GM12878 (cell line): ENCODE results near the gene C1QTNF1. TPM values are rescaled to one million over a fixed set of nuclear protein-coding genes. Genes with fewer than 3 reads are reported as not detected.

Experiments used
- ATAC-seq: fragments of 200-7000 bp; cut with Tn5 transposase; 3 replicates; pipeline ENCODE4 v1.9.1; 2020; ENCODE audit warnings: mild to moderate bottlenecking, moderate library complexity
- BruUV-seq: library from RNA; stranded (reverse); fragments of 400-500 nt; replicated peaks from 2 replicates; lab custom pipeline; 2021; lab: Mats Ljungman, UMichigan
- CTCF ChIA-PET: fragments of 300-600 bp; sonication (Branson Sonifier 250); formaldehyde crosslinking; extraction: SDS; loops from one replicate; lab custom pipeline; 2021; ENCODE audit warnings: inconsistent platforms; lab: Yijun Ruan, JAX
- POLR2A ChIA-PET: fragments of 350-600 bp; formaldehyde crosslinking; extraction: SDS; loops from one replicate; lab custom pipeline; 2021; ENCODE audit warnings: inconsistent platforms; lab: Charles Lee
- RAD21 ChIA-PET: fragments of 300-600 bp; sonication (Branson Sonifier 250); formaldehyde crosslinking; loops from one replicate; lab custom pipeline; 2023; ENCODE audit warnings: antibody characterized with exemption; ENCODE audit not compliant: unreplicated experiment; lab: Charles Lee
- SMC1A ChIA-PET: fragments of 300-600 bp; sonication (Branson Sonifier 250); formaldehyde crosslinking; loops from one replicate; lab custom pipeline; 2023; ENCODE audit not compliant: unreplicated experiment, uncharacterized antibody; lab: Charles Lee
- DNase-seq: peaks from one replicate; pipeline ENCODE4 v3.0.0-alpha.2; 2011; ENCODE audit warnings: low read depth, low spot score
- FAIRE-seq: peaks from 3 replicates; lab custom pipeline; 2011; peaks lifted over from hg19 to GRCh38; lab: Jason Lieb, UNC
- H2AFZ ChIP-seq: 2 replicates; pipeline ENCODE4 v1.6.0; 2011; ENCODE audit warnings: low read depth, low read length, control low read depth; ENCODE audit not compliant: control insufficient read depth
- H3K27ac ChIP-seq: 2 replicates; pipeline ENCODE4 v1.5.1; 2011; ENCODE audit warnings: control low read depth; ENCODE audit not compliant: control insufficient read depth, insufficient read depth
- H3K27me3 ChIP-seq, 2 experiments: replicated peaks in 1 of 2; 2 replicates each; pipeline versions ENCODE4 v1.6.0 to v1.6.1; 2011; ENCODE audit warnings: low read length in 1 of 2; ENCODE audit not compliant: control insufficient read depth in 2 of 2, insufficient read depth in 2 of 2
- H3K36me3 ChIP-seq, 2 experiments: 2 replicates each; pipeline ENCODE4 v1.5.1; 2011; ENCODE audit warnings: low read length in 1 of 2; ENCODE audit not compliant: control insufficient read depth in 2 of 2, insufficient read depth in 2 of 2
- H3K4me1 ChIP-seq: 2 replicates; pipeline ENCODE4 v1.6.1; 2011; ENCODE audit warnings: mild to moderate bottlenecking, low read length, moderate library complexity, mixed read lengths; ENCODE audit not compliant: control insufficient read depth, insufficient read depth
- H3K4me2 ChIP-seq: 2 replicates; pipeline ENCODE4 v1.6.0; 2011; ENCODE audit warnings: control low read depth; ENCODE audit not compliant: control insufficient read depth, insufficient read depth
- H3K4me3 ChIP-seq: fragments of 200-600 bp; sonication (generic); 2 replicates; pipeline ENCODE4 v1.5.1; 2016
- H3K79me2 ChIP-seq: 2 replicates; pipeline ENCODE4 v1.6.0; 2011; ENCODE audit warnings: low read length; ENCODE audit not compliant: control insufficient read depth, insufficient read depth
- H3K9ac ChIP-seq: 2 replicates; pipeline ENCODE4 v1.8.0; 2011; ENCODE audit warnings: low read length, control low read depth, mixed read lengths; ENCODE audit not compliant: control insufficient read depth, insufficient read depth
- H3K9me3 ChIP-seq: replicated peaks from 3 replicates; pipeline ENCODE4 v1.5.1; 2011; ENCODE audit warnings: mild to moderate bottlenecking, low read length; ENCODE audit not compliant: control insufficient read depth, insufficient read depth
- H4K20me1 ChIP-seq: 2 replicates; pipeline ENCODE4 v1.6.0; 2011; ENCODE audit not compliant: control insufficient read depth, insufficient read depth
- ATF2 ChIP-seq: IDR thresholded peaks from 2 replicates; pipeline ENCODE4 v1.6.1; 2012; ENCODE audit warnings: low read length, inconsistent platforms
- ATF7 ChIP-seq: fragments of 450-650 bp; IDR thresholded peaks from 2 replicates; pipeline ENCODE4 v1.6.1; 2016; ENCODE audit warnings: low read depth, mild to moderate bottlenecking
- CHD4 ChIP-seq: fragments of 200-600 bp; sonication (generic); IDR thresholded peaks from 2 replicates; pipeline ENCODE4 v1.6.1; 2016; ENCODE audit warnings: mild to moderate bottlenecking
- HDGF ChIP-seq: fragments of 450-650 bp; IDR thresholded peaks from 2 replicates; pipeline ENCODE4 v1.6.1; 2016; ENCODE audit warnings: antibody characterized with exemption
- KDM1A ChIP-seq: fragments of 200-600 bp; sonication (generic); IDR thresholded peaks from 2 replicates; pipeline ENCODE4 v1.6.1; 2016; ENCODE audit warnings: borderline replicate concordance
- KLF5 ChIP-seq: fragments of 450-650 bp; IDR thresholded peaks from 2 replicates; pipeline ENCODE4 v1.6.1; 2014; ENCODE audit warnings: mild to moderate bottlenecking; ENCODE audit not compliant: partially characterized antibody
- MEF2B ChIP-seq: fragments of 450-650 bp; IDR thresholded peaks from 2 replicates; pipeline ENCODE4 v1.6.1; 2018; ENCODE audit warnings: mild to moderate bottlenecking, moderate library complexity; ENCODE audit not compliant: partially characterized antibody, poor library complexity, severe bottlenecking
- MLLT1 ChIP-seq: fragments of 450-650 bp; IDR thresholded peaks from 2 replicates; pipeline ENCODE4 v1.6.1; 2016; ENCODE audit warnings: mild to moderate bottlenecking
- SP1 ChIP-seq: IDR thresholded peaks from one replicate; pipeline ENCODE4 v1.6.1; 2011; ENCODE audit warnings: low read depth, low read length
- TCF7 ChIP-seq: IDR thresholded peaks from 2 replicates; pipeline ENCODE4 v1.6.1; 2014; ENCODE audit warnings: antibody characterized with exemption, borderline replicate concordance
- ZBTB40 ChIP-seq: fragments of 450-650 bp; IDR thresholded peaks from 2 replicates; pipeline ENCODE4 v1.6.1; 2016; ENCODE audit warnings: mild to moderate bottlenecking, moderate library complexity, borderline replicate concordance
- ZNF24 ChIP-seq: fragments of 450-650 bp; IDR thresholded peaks from 2 replicates; pipeline ENCODE4 v1.6.1; 2017; ENCODE audit warnings: antibody characterized with exemption, mild to moderate bottlenecking
- WGBS: methylation state at CpG from one replicate; pipeline ENCODE4 v1.1.6; 2016; ENCODE audit warnings: low lambda C conversion rate; ENCODE audit not compliant: insufficient replicate concordance, insufficient coverage; ENCODE audit errors: missing lambda C conversion rate; 5-methylcytosine and 5-hydroxymethylcytosine counted together
- in situ Hi-C: fragments of 300-500 bp; cut with MboI; formaldehyde crosslinking; loops from 9 replicates; pipeline ENCODE4 v1.14.3; 2018; ENCODE audit warnings: mixed read lengths
- intact Hi-C: fragments of 100-400 bp; cut with micrococcal nuclease; formaldehyde crosslinking; loops from one replicate; pipeline ENCODE4 v1.14.2; 2022; ENCODE audit not compliant: unreplicated experiment
- polyA plus RNA-seq, 11 experiments: library from polyadenylated mRNA; depleted of rRNA in 4 of 11; unstranded in 6 of 11; stranded (reverse) in 5 of 11; fragments of >200 nt; fragmentation: Nextera tagmentation in 4 of 11; fragmentation: Illumina TruSeq in 1 of 11; extraction: Ambion mirVana in 4 of 11; extraction: Trizol in 1 of 11; gene quantifications; 1 replicate in 1 of 11; 2 replicates in 10 of 11; pipeline versions ENCODE4 v1.2.1 to v1.2.3, GENCODE V29; 2011 to 2016; ENCODE audit warnings: inconsistent platforms in 2 of 11, missing spikeins in 2 of 11, low read depth in 1 of 11
- total RNA-seq, 4 experiments: library from RNA; depleted of rRNA in 3 of 4; stranded (reverse); fragments of >200 nt in 3 of 4; fragmentation: Illumina TruSeq in 1 of 4; extraction: Trizol in 1 of 4; gene quantifications; 2 replicates each; pipeline versions ENCODE4 v1.2.1 to v1.2.3, GENCODE V29; 2013 to 2021

C1QTNF1 gene
- total and polyA plus RNA-seq, 10 of the 15 experiments (the other 5 are each of a cell fraction or from before 2014, with no cell fraction given) = 0.05 to 1.1 (median 0.15) TPM; not detected in 4

GRCh38 chr17:79073016-79073705 is 49.2 kb downstream of the C1QTNF1 start:
- intact Hi-C loops (no loop called here), in situ Hi-C loops (no loop called here)
- WGBS = 66% methylated on average over 8 of the region's 8 CpGs
- no peak for ATAC-seq
- ChIA-PET POLR2A (interaction anchor here (0.5 to 1.0 kb wide), 2 partner anchors 14 to 481 kb away, joined by 3 to 5 read pairs; no protein-coding TSS in a partner anchor), CTCF (interaction anchor here (0.9 to 2.2 kb wide), 3 partner anchors 9 to 319 kb away, joined by 3 to 6 read pairs (median 5); no protein-coding TSS in a partner anchor), RAD21 (interaction anchor here (1.0 kb wide), 1 partner anchor 11 kb away, joined by 3 read pairs; no protein-coding TSS in a partner anchor), SMC1A (no interaction called here)
- BruUV-seq = no TSS peak
- no peaks in the 10 kb centered on the region for H3K9me3 ChIP-seq
- no peak overlapping the region for H3K9ac ChIP-seq
- no peaks in the 10 kb centered on the region for H3K36me3 ChIP-seq
- no peaks in the 10 kb centered on the region for H3K27me3 ChIP-seq
- no peak overlapping the region for H2AFZ ChIP-seq
- no peak for DNase-seq
- H3K27ac ChIP-seq = no peak overlapping the region
- peaks cover 4% of the 10 kb centered on the region for H3K79me2 ChIP-seq
- no peak overlapping the region for H3K4me2 ChIP-seq
- H3K4me3 ChIP-seq = no peak overlapping the region
- TF ChIP-seq ZBTB40 = no peak
- TF ChIP-seq KDM1A = no peak
- TF ChIP-seq TCF7 = no peak
- TF ChIP-seq SP1 = no peak
- no peak for TF ChIP-seq ATF2
- TF ChIP-seq KLF5 = no peak
- TF ChIP-seq ATF7 = no peak
- no peak for TF ChIP-seq CHD4
- TF ChIP-seq MEF2B = no peak
- TF ChIP-seq ZNF24 = no peak
- TF ChIP-seq HDGF = no peak
- TF ChIP-seq MLLT1 = no peak
- peaks cover 5% of the 10 kb centered on the region for H3K4me1 ChIP-seq
- no peaks in the 10 kb centered on the region for H4K20me1 ChIP-seq
- no peak for FAIRE-seq
